C4-2B (cell line): ENCODE results near the gene TBX10.
A peak's percentile ranks its signal among the peaks of the same experiment; 100 is the strongest.

ENCODE experiments used
- H3K27ac ChIP-seq: fragments of 450-650 bp; 2 replicates; pipeline ENCODE4 v1.5.1; 2017
- CTCF ChIP-seq: fragments of 450-650 bp; conservative IDR thresholded peaks from 2 replicates; pipeline ENCODE4 v1.5.1; 2017; ENCODE audit warnings: mild to moderate bottlenecking
- ZFX ChIP-seq: fragments of 450-650 bp; IDR thresholded peaks from 2 replicates; pipeline ENCODE4 v1.6.1; 2017

TBX10 gene

GRCh38 chr11:67641338-67642172 lies 2.0 kb upstream of the TBX10 start:
- TF ChIP-seq ZFX (no peak), CTCF (no peak)

GRCh38 chr11:67640758-67641337 lies 1.3 kb upstream of the TBX10 start:
- H3K27ac ChIP-seq: peak overlapping the region; percentile 90
- TF ChIP-seq CTCF: no peak
- TF ChIP-seq ZFX: no peak

More at GRCh38 chr11:67641338-67642172, 2.0 kb upstream of the TBX10 start:
- peak overlapping the region; percentile 90 for H3K27ac ChIP-seq

GRCh38 chr11:67640021-67640757 lies 626 bp upstream of the TBX10 start:
- TF ChIP-seq ZFX (no peak), CTCF (no peak)

GRCh38 chr11:67638535-67639437 lies 777 bp downstream of the TBX10 start:
- H3K27ac ChIP-seq: peak overlapping the region; percentile 90
- TF ChIP-seq ZFX: no peak
- no peak for TF ChIP-seq CTCF

More at GRCh38 chr11:67640021-67640757, 626 bp upstream of the TBX10 start:
- H3K27ac ChIP-seq: peak overlapping the region; percentile 90

- peak overlapping the region; percentile 93 for H3K27ac ChIP-seq
Observed at GRCh38 chr11:67637441-67637840, 2.1 kb downstream of the TBX10 start.

GRCh38 chr11:67636962-67637361 lies 2.6 kb downstream of the TBX10 start:
- peak overlapping the region; percentile 93 for H3K27ac ChIP-seq

GRCh38 chr11:67635231-67635521 lies 4.4 kb downstream of the TBX10 start:
- TF ChIP-seq CTCF: no peak
- no peak for TF ChIP-seq ZFX
- H3K27ac ChIP-seq: peak overlapping the region; percentile 93

More at GRCh38 chr11:67636962-67637361, 2.6 kb downstream of the TBX10 start:
- TF ChIP-seq ZFX: no peak
